Vagina (tissue), 2 donors: ENCODE measurements around the gene SLFN11. TPM values are rescaled to one million over a fixed set of nuclear protein-coding genes. Genes with fewer than 3 reads are reported as not detected.
"Not testable (repeated sequence)": the region's sequence is repeated elsewhere in the genome, so short reads cannot be mapped to it uniquely, and the experiment has no call there.

Experiments used
- DNase-seq, 2 donors: peaks; one replicate each; pipeline ENCODE4 v3.0.0-alpha.2; 2017; ENCODE audit errors: extremely low spot score in 2 of 2
- H3K27ac ChIP-seq: fragments of 200-600 bp; sonication (generic); one replicate; pipeline ENCODE4 v1.5.1; 2019
- H3K27me3 ChIP-seq: fragments of 200-600 bp; sonication (generic); one replicate; pipeline ENCODE4 v1.5.1; 2019
- H3K36me3 ChIP-seq, 2 donors: fragments of 200-600 bp; sonication (generic); one replicate each; pipeline ENCODE4 v1.5.1; 2017 to 2019
- H3K4me1 ChIP-seq: fragments of 200-600 bp; sonication (generic); one replicate; pipeline ENCODE4 v1.5.1; 2019
- H3K4me3 ChIP-seq, 2 donors: fragments of 200-600 bp; sonication (generic); 1 replicate in 1 of 2; 2 replicates in 1 of 2; pipeline ENCODE4 v1.5.1; 2016 to 2019
- H3K9me3 ChIP-seq: fragments of 200-600 bp; sonication (generic); one replicate; pipeline ENCODE4 v1.5.1; 2019
- CTCF ChIP-seq, 3 experiments: fragments of 450-650 bp in 2 of 3; fragments of 200-600 bp in 1 of 3; sonication (generic) in 1 of 3; IDR thresholded peaks; one replicate each; pipeline ENCODE4 v1.5.1; 2017 to 2019; ENCODE audit warnings: antibody characterized with exemption in 3 of 3, mild to moderate bottlenecking in 2 of 3, moderate library complexity in 2 of 3
- POLR2A ChIP-seq, 2 donors: fragments of 450-650 bp; IDR thresholded peaks; one replicate each; pipeline ENCODE4 v1.6.1; 2017; ENCODE audit warnings: antibody characterized with exemption in 2 of 2, mild to moderate bottlenecking in 2 of 2, moderate library complexity in 2 of 2
- POLR2AphosphoS5 ChIP-seq, 2 donors: sonication (generic); formaldehyde crosslinking; IDR thresholded peaks; one replicate each; pipeline ENCODE4 v1.9.0; 2017; ENCODE audit warnings: antibody characterized with exemption in 2 of 2, mild to moderate bottlenecking in 2 of 2, low read depth in 1 of 2; ENCODE audit not compliant: insufficient read depth in 1 of 2
- intact Hi-C: fragments of 100-400 bp; cut with DNase I; formaldehyde crosslinking; loops from one replicate; pipeline ENCODE4 v1.15.1; 2023
- total RNA-seq: library from RNA; depleted of rRNA; stranded (reverse); fragments of >200 nt; gene quantifications from one replicate; pipeline ENCODE4 v1.2.3, GENCODE V29; 2016

SLFN11 gene
- total RNA-seq, 1 donor from 2014 or later, result 21.1 TPM

- no peak for DNase-seq
- no peak for TF ChIP-seq POLR2AphosphoS5 (IDR thresholded peaks at IDR 0.05; ENCODE audit: insufficient read depth in 1 of 2, low read depth in 1 of 2)
- no peak for TF ChIP-seq POLR2A (IDR thresholded peaks at IDR 0.05)
- TF ChIP-seq CTCF (IDR thresholded peaks at IDR 0.05), result no peak
- no peak overlapping the region for H3K27ac ChIP-seq
- intact Hi-C loops, result no loop called here
- H3K4me1 ChIP-seq, result peaks cover 20% of the 10 kb centered on the region
- no peaks in the 10 kb centered on the region for H3K27me3 ChIP-seq
- H3K36me3 ChIP-seq, result no peaks in the 10 kb centered on the region
- no peak overlapping the region for H3K4me3 ChIP-seq
- H3K9me3 ChIP-seq, result no peaks in the 10 kb centered on the region
Measured at GRCh38 chr17:35344262-35344661, 29.2 kb downstream of the SLFN11 start.

GRCh38 chr17:35342276-35342675 lies 31.1 kb downstream of the SLFN11 start:
- no peaks in the 10 kb centered on the region for H3K9me3 ChIP-seq
- no peak overlapping the region for H3K27ac ChIP-seq
- intact Hi-C loops, result no loop called here
- no peak for DNase-seq
- H3K36me3 ChIP-seq, result no peaks in the 10 kb centered on the region
- peaks cover 20% of the 10 kb centered on the region for H3K4me1 ChIP-seq
- no peak for TF ChIP-seq POLR2A (IDR thresholded peaks at IDR 0.05)
- TF ChIP-seq CTCF (IDR thresholded peaks at IDR 0.05), result no peak
- no peak for TF ChIP-seq POLR2AphosphoS5 (IDR thresholded peaks at IDR 0.05; ENCODE audit: insufficient read depth in 1 of 2, low read depth in 1 of 2)
- H3K27me3 ChIP-seq, result no peaks in the 10 kb centered on the region
- H3K4me3 ChIP-seq, result no peak overlapping the region

- no peak for DNase-seq
- no peaks in the 10 kb centered on the region for H3K27me3 ChIP-seq
- intact Hi-C loops, result no loop called here
- H3K9me3 ChIP-seq, result no peaks in the 10 kb centered on the region
- peaks cover 12% of the 10 kb centered on the region for H3K4me1 ChIP-seq
- no peak overlapping the region for H3K27ac ChIP-seq
- no peaks in the 10 kb centered on the region for H3K36me3 ChIP-seq
- H3K4me3 ChIP-seq, result no peak overlapping the region
- TF ChIP-seq POLR2A (IDR thresholded peaks at IDR 0.05), result no peak
- TF ChIP-seq CTCF (IDR thresholded peaks at IDR 0.05), result no peak
- TF ChIP-seq POLR2AphosphoS5 (IDR thresholded peaks at IDR 0.05; ENCODE audit: insufficient read depth in 1 of 2, low read depth in 1 of 2), result no peak
Measured at GRCh38 chr17:35341411-35341992, 31.9 kb downstream of the SLFN11 start.

GRCh38 chr17:35338230-35338629 lies 35.2 kb downstream of the SLFN11 start:
- intact Hi-C loops, result no loop called here
- H3K9me3 ChIP-seq, result no peaks in the 10 kb centered on the region
- no peaks in the 10 kb centered on the region for H3K27me3 ChIP-seq
- H3K27ac ChIP-seq, result no peak overlapping the region
- TF ChIP-seq CTCF (IDR thresholded peaks at IDR 0.05) (no peak), POLR2A (IDR thresholded peaks at IDR 0.05) (no peak), POLR2AphosphoS5 (IDR thresholded peaks at IDR 0.05; ENCODE audit: insufficient read depth in 1 of 2, low read depth in 1 of 2) (no peak)
- no peak for DNase-seq
- no peaks in the 10 kb centered on the region for H3K4me1 ChIP-seq
- H3K4me3 ChIP-seq, result no peak overlapping the region
- no peaks in the 10 kb centered on the region for H3K36me3 ChIP-seq

- intact Hi-C loops, result no loop called here
- Histone ChIP-seq H3K9me3 (no peaks in the 10 kb centered on the region), H3K36me3 (no peaks in the 10 kb centered on the region), H3K4me3 (no peak overlapping the region), H3K27ac (no peak overlapping the region), H3K27me3 (no peaks in the 10 kb centered on the region), H3K4me1 (no peaks in the 10 kb centered on the region)
- DNase-seq, result no peak
- TF ChIP-seq CTCF (IDR thresholded peaks at IDR 0.05), result no peak
- no peak for TF ChIP-seq POLR2A (IDR thresholded peaks at IDR 0.05)
- no peak for TF ChIP-seq POLR2AphosphoS5 (IDR thresholded peaks at IDR 0.05; ENCODE audit: insufficient read depth in 1 of 2, low read depth in 1 of 2)
Measured at GRCh38 chr17:35337364-35337763, 36.1 kb downstream of the SLFN11 start.

- H3K36me3 ChIP-seq, H3K4me3 ChIP-seq, H3K4me1 ChIP-seq, DNase-seq, intact Hi-C loops, H3K27ac ChIP-seq, H3K9me3 ChIP-seq, H3K27me3 ChIP-seq: not testable (repeated sequence)
Measured at GRCh38 chr17:35333578-35333977, 39.8 kb downstream of the SLFN11 start.
